ENCODE measurements around the gene MAPK1. TPM values are rescaled to one million over a fixed set of nuclear protein-coding genes. Genes with fewer than 3 reads are reported as not detected.
"Not testable (repeated sequence)": the region's sequence is repeated elsewhere in the genome, so short reads cannot be mapped to it uniquely, and the experiment has no call there.

Gene MAPK1
- 100 to 1,000 TPM in 1 of 4 donors, 10 to 100 TPM in 3; 72.3 to 121 (median 85.2) TPM for total RNA-seq

DNA sequence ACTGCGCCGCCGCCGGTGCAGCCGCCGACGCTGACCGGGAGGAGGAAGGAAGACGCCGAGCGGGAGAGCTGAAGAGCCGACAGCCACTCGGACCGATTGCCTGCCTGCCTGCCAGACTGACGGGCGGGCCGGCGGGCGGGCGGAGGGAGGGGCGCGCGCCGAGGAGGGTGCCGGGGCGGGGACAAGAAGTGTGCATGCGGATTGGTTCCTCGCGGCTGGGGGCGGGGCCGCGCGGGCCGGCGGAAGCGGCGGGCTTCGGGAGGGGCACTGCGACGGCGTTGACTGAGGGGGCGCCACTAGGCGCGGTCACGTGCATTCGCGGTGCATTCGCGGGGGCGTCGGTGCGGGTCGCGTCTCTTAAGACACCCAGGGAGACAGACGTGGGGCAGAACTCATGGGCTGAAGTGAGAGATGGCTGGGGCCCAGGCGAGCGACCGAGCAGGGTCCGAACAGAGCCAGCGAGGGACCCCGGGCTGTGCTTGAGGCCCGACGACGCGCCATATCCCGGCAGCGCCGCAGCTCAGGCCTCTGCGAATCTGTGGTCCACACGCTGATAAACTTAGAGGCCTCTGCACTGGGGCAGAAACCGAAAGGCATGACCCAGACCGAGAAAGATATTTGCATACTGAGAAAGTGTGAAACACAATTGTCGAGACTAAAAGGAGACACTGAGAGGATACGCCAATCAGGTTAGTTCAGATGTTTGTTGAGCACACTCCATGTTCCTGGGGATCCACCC lies at the start of gene MAPK1:
MAPK1 (minus strand) TSS at position 118 of the 739 bp plus-strand sequence. CDS start 205 bp downstream, outside the sequence.
- 1% methylated on average over 40 to 59 of the region's 74 CpGs for WGBS, 2 donors
- DNase-seq (ENCODE audit: low spot score in 2 of 2), result peak; percentile 88 to 98
- TF ChIP-seq CTCF (IDR thresholded peaks at IDR 0.05) (no peak), POLR2A (IDR thresholded peaks at IDR 0.05) (no peak)
- peak within 1 kb of the TSS; percentile 94 for H3K4me3 ChIP-seq (ENCODE audit: low read depth, poor library complexity, severe bottlenecking)
- intact Hi-C loops (cut with DNase I; ENCODE audit: low total_unique reads), result no loop called here

DNA sequence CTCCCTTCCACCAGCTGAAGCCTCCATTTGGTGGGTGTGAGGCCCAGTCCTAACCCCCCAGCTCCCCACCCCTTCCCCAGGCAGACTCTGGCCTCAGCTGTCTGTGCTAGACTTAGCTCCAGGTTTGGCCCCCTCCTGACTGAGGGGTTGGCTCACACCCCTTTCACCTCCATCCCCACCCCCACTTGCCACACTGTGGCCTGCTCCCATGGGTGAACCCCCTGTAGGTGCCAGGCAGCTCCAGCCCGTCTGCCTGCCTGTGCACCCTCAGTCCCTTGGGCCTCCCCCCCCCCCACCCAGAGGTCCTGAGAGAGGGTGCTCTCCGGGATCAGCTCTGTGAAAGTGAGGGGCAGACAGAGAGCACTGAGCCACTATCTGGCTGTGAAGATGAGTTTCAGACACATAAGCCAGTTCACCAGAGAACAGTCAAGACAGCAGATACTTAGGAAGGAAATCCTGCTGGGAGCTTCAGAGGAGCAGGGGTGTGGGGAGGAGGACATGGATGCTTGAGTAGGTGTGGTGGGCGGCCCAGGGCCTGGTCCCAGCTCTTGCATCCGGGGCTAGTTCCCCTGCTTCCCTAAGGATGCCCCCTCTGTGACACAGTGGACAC lies 49.0 kb upstream of the MAPK1 start:
- H3K4me3 ChIP-seq (ENCODE audit: low read depth, poor library complexity, severe bottlenecking), result no peak overlapping the region
- 87 to 91% methylated on average over 4 of the region's 4 CpGs for WGBS, 2 donors
- DNase-seq (ENCODE audit: low spot score in 2 of 2), result no peak
- intact Hi-C loops (cut with DNase I; ENCODE audit: low total_unique reads), result no loop called here
- no peak for TF ChIP-seq CTCF (IDR thresholded peaks at IDR 0.05)
- TF ChIP-seq POLR2A (IDR thresholded peaks at IDR 0.05), result no peak

DNA sequence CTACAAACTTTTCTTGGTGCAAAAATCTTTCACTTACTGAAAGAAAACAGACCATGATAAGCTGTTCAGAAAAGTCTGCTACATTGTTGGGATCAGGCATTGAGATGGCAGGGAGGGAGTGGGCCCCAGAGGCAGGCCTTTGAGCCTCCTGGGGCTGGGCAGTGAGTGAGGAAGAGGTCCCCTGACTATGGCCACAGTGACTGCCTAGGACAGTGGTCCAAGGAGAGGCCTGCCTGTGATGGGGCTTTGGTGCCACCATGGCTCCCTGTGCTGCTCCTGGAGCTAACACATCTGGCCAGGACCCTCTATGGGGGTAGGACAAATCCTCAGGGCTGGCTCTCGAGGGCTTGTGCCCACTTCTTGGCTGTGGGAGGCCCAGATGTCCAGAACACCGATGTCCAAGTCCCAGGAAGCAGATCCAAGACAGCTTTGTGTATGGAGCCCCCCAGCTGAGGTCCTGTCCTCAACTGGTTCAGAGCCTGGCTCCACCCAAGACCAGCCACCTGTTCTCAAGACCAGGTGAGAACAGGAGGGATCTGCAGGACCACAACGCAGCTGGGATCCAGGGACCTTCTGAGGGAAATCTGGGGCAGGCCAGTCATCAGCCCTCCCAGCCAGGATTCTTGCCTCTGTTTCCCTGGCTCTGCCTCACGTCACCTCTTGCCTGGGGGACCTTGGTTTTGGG lies 48.3 kb upstream of the MAPK1 start:
- TF ChIP-seq POLR2A (IDR thresholded peaks at IDR 0.05) (no peak), CTCF (IDR thresholded peaks at IDR 0.05) (no peak)
- intact Hi-C loops (cut with DNase I; ENCODE audit: low total_unique reads), result no loop called here
- 89 to 95% methylated on average over 4 of the region's 4 CpGs for WGBS, 2 donors

DNA sequence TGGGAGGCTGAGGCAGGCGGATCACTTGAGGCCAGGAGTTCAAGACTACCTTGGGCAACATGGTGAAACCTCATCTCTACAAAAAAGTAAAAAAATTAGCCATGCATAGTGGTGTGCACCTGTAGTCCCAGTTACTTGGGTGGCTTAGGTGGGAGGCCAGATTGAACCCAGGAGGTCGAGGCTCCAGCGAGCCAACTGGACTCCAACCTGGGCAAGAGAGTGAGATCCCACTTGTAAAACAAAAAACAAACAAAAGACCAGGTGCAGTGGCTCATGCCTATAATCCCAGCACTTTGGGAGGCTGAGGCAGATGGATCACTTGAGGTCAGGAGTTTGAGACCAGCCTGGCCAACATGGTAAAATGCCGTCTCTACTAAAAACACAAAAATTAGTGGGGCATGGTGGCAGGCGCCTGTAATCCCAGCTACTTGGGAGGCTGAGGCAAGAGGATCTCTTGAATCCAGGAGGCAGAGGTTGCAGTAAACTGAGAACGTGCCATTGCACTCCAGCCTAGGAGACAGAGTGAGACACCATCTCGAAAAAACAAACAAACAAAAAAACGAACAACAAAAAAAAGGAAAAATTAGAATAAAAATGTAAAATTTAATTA lies 46.7 kb upstream of the MAPK1 start:
- WGBS, 2 donors, result 88 to 96% methylated on average over 8 of the region's 8 CpGs
- intact Hi-C loops (cut with DNase I; ENCODE audit: low total_unique reads); H3K4me3 ChIP-seq (ENCODE audit: low read depth, poor library complexity, severe bottlenecking); DNase-seq (ENCODE audit: low spot score in 2 of 2): not testable (repeated sequence)

More for the DNA sequence above, 48.3 kb upstream of the MAPK1 start:
- DNase-seq (ENCODE audit: low spot score in 2 of 2), result no peak
- H3K4me3 ChIP-seq (ENCODE audit: low read depth, poor library complexity, severe bottlenecking), result no peak overlapping the region

GRCh38 chr22:21910367-21910766 lies 42.9 kb upstream of the MAPK1 start:
- intact Hi-C loops (cut with DNase I; ENCODE audit: low total_unique reads); H3K4me3 ChIP-seq (ENCODE audit: low read depth, poor library complexity, severe bottlenecking); DNase-seq (ENCODE audit: low spot score in 2 of 2): not testable (repeated sequence)
- WGBS, 2 donors, result 86 to 87% methylated on average over 4 of the region's 4 CpGs

- 90 to 98% methylated on average over 2 of the region's 2 CpGs for WGBS, 2 donors
These were observed 42.4 kb upstream of the MAPK1 start for GRCh38 chr22:21909871-21910270.

More at GRCh38 chr22:21909871-21910270, 42.4 kb upstream of the MAPK1 start:
- DNase-seq (ENCODE audit: low spot score in 2 of 2), result no peak
- intact Hi-C loops (cut with DNase I; ENCODE audit: low total_unique reads), result no loop called here
- no peak overlapping the region for H3K4me3 ChIP-seq (ENCODE audit: low read depth, poor library complexity, severe bottlenecking)
- TF ChIP-seq POLR2A (IDR thresholded peaks at IDR 0.05), result no peak
- no peak for TF ChIP-seq CTCF (IDR thresholded peaks at IDR 0.05)
